ENCODE data around the gene STARD9. TPM values are rescaled to one million over a fixed set of nuclear protein-coding genes. Genes with fewer than 3 reads are reported as not detected.

STARD9 gene
- total and polyA plus RNA-seq, 2 of the 13 experiments (the other 11 are each of a cell fraction or from before 2014, with no cell fraction given) = 5.3 to 7.5 TPM

DNA sequence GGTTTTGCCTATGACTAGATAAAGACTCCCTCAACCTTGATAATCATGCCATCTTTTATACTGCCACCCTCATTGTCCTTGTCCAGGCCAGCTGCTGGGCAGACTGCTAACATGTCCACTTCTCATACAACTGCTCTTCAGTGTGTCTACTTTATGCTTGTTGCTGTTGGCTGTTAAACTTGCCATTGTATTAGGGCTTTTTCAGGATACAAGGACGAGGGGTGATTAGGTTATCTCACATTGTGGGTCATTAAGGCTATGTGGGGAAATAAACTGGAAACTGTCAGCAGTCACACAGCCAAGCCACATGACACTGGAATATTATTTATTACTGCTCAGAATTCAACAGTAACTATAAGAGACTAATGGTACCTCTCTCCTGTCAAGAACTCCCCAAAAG lies 36.1 kb downstream of the STARD9 start:
- FAIRE-seq (no peak), DNase-seq (ENCODE audit: low spot score) (no peak), ATAC-seq (no peak)
- no peak overlapping the region for H2AFZ ChIP-seq (ENCODE audit: low read length)
- H3K4me3 ChIP-seq (replicated peaks in 1 of 3; ENCODE audit: insufficient read depth in 1 of 3, low read depth in 2 of 3, low read length in 3 of 3) = no peak overlapping the region
- no peak overlapping the region for H3K27ac ChIP-seq (ENCODE audit: extremely low read length, insufficient read depth, low read length)
- WGBS (ENCODE audit: low lambda C conversion rate) = 73% methylated on average over 1 of the region's 1 CpG
- no peaks in the 10 kb centered on the region for H3K79me2 ChIP-seq (ENCODE audit: insufficient read depth, low read length)
- no peaks in the 10 kb centered on the region; a peak in 2 of 5 replicates for H3K36me3 ChIP-seq (replicated peaks in 1 of 2; ENCODE audit: control insufficient read depth in 1 of 2, insufficient read depth in 2 of 2, low read length in 2 of 2)
- H3K4me2 ChIP-seq (ENCODE audit: low read depth, low read length) = no peak overlapping the region
- TF ChIP-seq, protein P1, sequence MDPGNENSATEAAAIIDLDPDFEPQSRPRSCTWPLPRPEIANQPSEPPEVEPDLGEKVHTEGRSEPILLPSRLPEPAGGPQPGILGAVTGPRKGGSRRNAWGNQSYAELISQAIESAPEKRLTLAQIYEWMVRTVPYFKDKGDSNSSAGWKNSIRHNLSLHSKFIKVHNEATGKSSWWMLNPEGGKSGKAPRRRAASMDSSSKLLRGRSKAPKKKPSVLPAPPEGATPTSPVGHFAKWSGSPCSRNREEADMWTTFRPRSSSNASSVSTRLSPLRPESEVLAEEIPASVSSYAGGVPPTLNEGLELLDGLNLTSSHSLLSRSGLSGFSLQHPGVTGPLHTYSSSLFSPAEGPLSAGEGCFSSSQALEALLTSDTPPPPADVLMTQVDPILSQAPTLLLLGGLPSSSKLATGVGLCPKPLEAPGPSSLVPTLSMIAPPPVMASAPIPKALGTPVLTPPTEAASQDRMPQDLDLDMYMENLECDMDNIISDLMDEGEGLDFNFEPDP (CRISPR knock-in tag; conservative IDR thresholded peaks at IDR 0.05) = no peak
- no peak for TF ChIP-seq ZNF317 (CRISPR knock-in tag; IDR thresholded peaks at IDR 0.05)
- TF ChIP-seq ETV6 (CRISPR knock-in tag; conservative IDR thresholded peaks at IDR 0.05) = no peak
- TF ChIP-seq SRY (CRISPR knock-in tag; IDR thresholded peaks at IDR 0.05) = no peak
- TF ChIP-seq ZNF792 (CRISPR knock-in tag; IDR thresholded peaks at IDR 0.05) = no peak
- no peak for TF ChIP-seq ZNF691 (CRISPR knock-in tag; IDR thresholded peaks at IDR 0.05; ENCODE audit: borderline replicate concordance, low read depth)
- TF ChIP-seq TEF (CRISPR knock-in tag; IDR thresholded peaks at IDR 0.05) = no peak
- TF ChIP-seq ZSCAN20 (CRISPR knock-in tag; IDR thresholded peaks at IDR 0.05; ENCODE audit: borderline replicate concordance) = no peak
- TF ChIP-seq ZNF547 (CRISPR knock-in tag; IDR thresholded peaks at IDR 0.05) = no peak
- CTCF ChIA-PET (ENCODE audit: low intra/inter-chr PET ratio, low total read pairs) = no interaction called here
- no peaks in the 10 kb centered on the region for H3K4me1 ChIP-seq (ENCODE audit: insufficient read depth, low read length)
- intact Hi-C loops (cut with micrococcal nuclease; ENCODE audit: unreplicated experiment) (loop anchor here (5.0 kb wide), 1 partner anchor 661 kb away; no protein-coding TSS in a partner anchor), in situ Hi-C loops (cut with HindIII; ENCODE audit: extremely low pct_ligation_motif_present, low pct_unique_long_range_greater_than_20kb) (no loop called here)
- H3K9ac ChIP-seq (ENCODE audit: insufficient read depth, low read depth, low read length) = no peak overlapping the region
- BruUV-seq (replicated peaks) = no TSS peak
- no peaks in the 10 kb centered on the region for H3K27me3 ChIP-seq (ENCODE audit: control insufficient read depth in 1 of 2, insufficient read depth in 2 of 2, low read length in 2 of 2)
- POLR2A ChIA-PET = no interaction called here
- no peaks in the 10 kb centered on the region for H4K20me1 ChIP-seq (ENCODE audit: insufficient read depth, low read length)
- no peaks in the 10 kb centered on the region for H3K9me3 ChIP-seq (ENCODE audit: low read length)
